Activated CD8-positive, alpha-beta T cell treated with anti-CD3 and anti-CD28 coated beads for 36 hours (primary cell): ENCODE results near the gene PFDN2. TPM values are rescaled to one million over a fixed set of nuclear protein-coding genes. Genes with fewer than 3 reads are reported as not detected.

Experiments used
- ATAC-seq: fragments of 200-7000 bp; cut with Tn5 transposase; one replicate; pipeline ENCODE4 v1.10.0; 2021; ENCODE audit warnings: mild to moderate bottlenecking, moderate library complexity
- CTCF ChIA-PET: fragments of 350-600 bp; sonication (Branson Sonifier 250); formaldehyde crosslinking; loops from one replicate; lab custom pipeline; 2021; ENCODE audit warnings: antibody characterized with exemption; lab: Charles Lee
- POLR2A ChIA-PET: fragments of 350-600 bp; sonication (Branson Sonifier 250); formaldehyde crosslinking; loops from one replicate; lab custom pipeline; 2021; ENCODE audit warnings: antibody characterized with exemption; lab: Charles Lee
- DNase-seq: peaks from one replicate; pipeline ENCODE4 v3.0.0-alpha.2; 2020
- H3K27ac Mint-ChIP-seq: one replicate; pipeline ENCODE4 v1.8.0; 2021; ENCODE audit warnings: mild to moderate bottlenecking, mixed read lengths
- H3K27me3 Mint-ChIP-seq: one replicate; pipeline ENCODE4 v1.8.0; 2021; ENCODE audit warnings: mixed read lengths
- H3K36me3 Mint-ChIP-seq: one replicate; pipeline ENCODE4 v1.8.0; 2021; ENCODE audit warnings: low read depth, mixed read lengths
- H3K4me1 Mint-ChIP-seq: one replicate; pipeline ENCODE4 v1.8.0; 2021; ENCODE audit warnings: low read depth, mixed read lengths
- H3K4me3 Mint-ChIP-seq: one replicate; pipeline ENCODE4 v1.8.0; 2021; ENCODE audit warnings: mild to moderate bottlenecking, moderate library complexity, mixed read lengths
- H3K9me3 Mint-ChIP-seq: one replicate; pipeline ENCODE4 v1.8.0; 2021; ENCODE audit warnings: mixed read lengths
- intact Hi-C: fragments of 100-400 bp; cut with micrococcal nuclease; formaldehyde crosslinking; loops from one replicate; pipeline ENCODE4 v1.10.0; 2022
- total RNA-seq, 2 experiments: library from RNA; stranded (reverse); gene quantifications; one replicate each; pipeline ENCODE4 v1.2.3, GENCODE V29; 2021
- TF ChIP-seq, protein P1 (sequence below): fragments of 200-600 bp; IDR thresholded peaks from one replicate; pipeline ENCODE4 v1.8.0; 2022; ENCODE audit warnings: antibody characterized with exemption, mild to moderate bottlenecking

PFDN2 gene
- total RNA-seq, 2 experiments from 2014 or later = 137 to 144 TPM

DNA sequence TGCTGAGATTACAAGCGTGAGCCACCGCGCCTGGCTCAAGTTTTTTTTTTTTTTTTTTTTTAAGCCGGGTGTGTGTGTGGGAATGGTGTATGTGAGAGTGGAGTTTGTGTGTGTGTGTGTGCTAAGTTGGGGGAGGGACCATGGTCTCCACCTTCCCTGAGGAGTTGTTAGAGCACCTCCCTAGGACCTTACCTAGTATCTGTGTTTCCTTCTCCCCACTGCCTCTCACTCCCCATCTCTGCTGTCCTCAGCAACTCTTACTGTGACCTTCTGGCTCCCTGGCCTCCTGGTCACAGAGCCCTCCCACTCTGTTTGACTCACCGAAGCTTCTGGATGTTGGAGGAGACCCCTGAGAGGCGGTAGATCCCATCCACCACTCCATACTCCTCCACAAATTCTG lies 58.5 kb downstream of the PFDN2 start:
- ATAC-seq (peak; percentile 18), DNase-seq (no peak)
- peak overlapping the region; percentile 80 for H3K27ac Mint-ChIP-seq
- peaks cover 58% of the 10 kb centered on the region for H3K36me3 Mint-ChIP-seq
- intact Hi-C loops = no loop called here
- TF ChIP-seq, protein P1, sequence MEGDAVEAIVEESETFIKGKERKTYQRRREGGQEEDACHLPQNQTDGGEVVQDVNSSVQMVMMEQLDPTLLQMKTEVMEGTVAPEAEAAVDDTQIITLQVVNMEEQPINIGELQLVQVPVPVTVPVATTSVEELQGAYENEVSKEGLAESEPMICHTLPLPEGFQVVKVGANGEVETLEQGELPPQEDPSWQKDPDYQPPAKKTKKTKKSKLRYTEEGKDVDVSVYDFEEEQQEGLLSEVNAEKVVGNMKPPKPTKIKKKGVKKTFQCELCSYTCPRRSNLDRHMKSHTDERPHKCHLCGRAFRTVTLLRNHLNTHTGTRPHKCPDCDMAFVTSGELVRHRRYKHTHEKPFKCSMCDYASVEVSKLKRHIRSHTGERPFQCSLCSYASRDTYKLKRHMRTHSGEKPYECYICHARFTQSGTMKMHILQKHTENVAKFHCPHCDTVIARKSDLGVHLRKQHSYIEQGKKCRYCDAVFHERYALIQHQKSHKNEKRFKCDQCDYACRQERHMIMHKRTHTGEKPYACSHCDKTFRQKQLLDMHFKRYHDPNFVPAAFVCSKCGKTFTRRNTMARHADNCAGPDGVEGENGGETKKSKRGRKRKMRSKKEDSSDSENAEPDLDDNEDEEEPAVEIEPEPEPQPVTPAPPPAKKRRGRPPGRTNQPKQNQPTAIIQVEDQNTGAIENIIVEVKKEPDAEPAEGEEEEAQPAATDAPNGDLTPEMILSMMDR = no peak
- no peaks in the 10 kb centered on the region for H3K27me3 Mint-ChIP-seq
- ChIA-PET CTCF (interaction anchor here (0.7 to 2.9 kb wide), 6 partner anchors 10 to 69 kb away, joined by 3 to 18 read pairs (median 4); partner anchors contain the start of genes ARHGAP30, KLHDC9 and USF1), POLR2A (interaction anchor here (0.6 to 5.8 kb wide), 8 partner anchors 8 to 98 kb away, joined by 3 to 52 read pairs (median 4); partner anchors contain the start of genes ARHGAP30, TSTD1 and USF1)
- H3K4me3 Mint-ChIP-seq = no peak overlapping the region
- peaks cover 52% of the 10 kb centered on the region for H3K4me1 Mint-ChIP-seq
- H3K9me3 Mint-ChIP-seq = no peaks in the 10 kb centered on the region

DNA sequence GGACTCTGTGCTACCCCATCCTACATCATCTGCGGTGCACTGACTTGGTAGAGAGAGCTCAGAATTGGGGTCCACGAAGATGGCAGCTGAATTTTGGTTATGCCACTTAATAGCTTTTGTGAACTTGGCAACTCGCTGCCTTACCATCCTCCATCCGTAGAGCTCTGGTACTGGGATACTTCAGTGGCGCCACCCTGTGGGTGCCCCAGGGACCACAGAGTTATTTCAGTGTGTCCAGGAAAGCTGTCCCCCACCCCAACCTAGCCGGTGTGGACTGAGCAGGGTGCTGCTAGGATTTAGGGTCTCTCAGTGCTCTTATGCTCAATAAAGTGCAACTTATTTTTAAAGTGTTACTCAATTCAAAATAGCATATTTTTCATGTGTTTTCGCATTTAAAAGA lies 63.0 kb downstream of the PFDN2 start:
- POLR2A ChIA-PET = interaction anchor here (1.7 to 2.1 kb wide), 3 partner anchors 8 to 16 kb away, joined by 6 to 9 read pairs (median 7); partner anchors contain the start of genes TSTD1 and USF1
- CTCF ChIA-PET = interaction anchor here (1.0 to 1.9 kb wide), 5 partner anchors 10 to 42 kb away, joined by 3 to 10 read pairs (median 4); no protein-coding TSS in a partner anchor
- Mint-ChIP-seq H3K4me3 (no peak overlapping the region), H3K36me3 (peaks cover 54% of the 10 kb centered on the region), H3K4me1 (peaks cover 25% of the 10 kb centered on the region), H3K27ac (no peak overlapping the region), H3K9me3 (no peaks in the 10 kb centered on the region), H3K27me3 (no peaks in the 10 kb centered on the region)
- TF ChIP-seq, protein P1 = no peak
- DNase-seq (no peak), ATAC-seq (no peak)
- intact Hi-C loops = no loop called here

DNA sequence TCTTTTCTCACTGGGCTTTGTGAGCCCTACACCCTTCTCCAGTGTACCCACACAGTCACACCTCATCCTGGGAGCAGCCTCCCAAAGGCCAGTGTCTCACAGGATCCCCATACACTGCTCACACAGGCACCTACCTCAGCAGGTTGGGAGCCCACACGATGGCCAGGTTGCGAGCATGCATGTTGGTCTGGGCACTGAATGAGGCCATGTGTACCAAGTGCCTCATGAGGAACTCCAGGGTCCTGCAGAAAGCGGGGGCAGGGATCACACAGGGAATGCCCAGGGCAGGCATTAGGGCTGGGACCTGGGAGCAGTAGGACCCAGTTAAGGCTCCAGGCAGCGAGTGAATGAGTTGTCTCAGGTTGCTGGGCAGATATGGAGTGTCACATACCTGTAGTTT lies 63.6 kb downstream of the PFDN2 start:
- CTCF ChIA-PET = interaction anchor here (1.0 to 1.9 kb wide), 5 partner anchors 11 to 43 kb away, joined by 3 to 10 read pairs (median 4); no protein-coding TSS in a partner anchor
- TF ChIP-seq, protein P1 = no peak
- Mint-ChIP-seq H3K36me3 (peaks cover 54% of the 10 kb centered on the region), H3K4me1 (peaks cover 19% of the 10 kb centered on the region), H3K27me3 (no peaks in the 10 kb centered on the region), H3K9me3 (no peaks in the 10 kb centered on the region), H3K27ac (peak overlapping the region; percentile 42), H3K4me3 (no peak overlapping the region)
- no peak for DNase-seq
- no peak for ATAC-seq
- intact Hi-C loops = no loop called here
- POLR2A ChIA-PET = interaction anchor here (1.7 to 2.1 kb wide), 3 partner anchors 8 to 15 kb away, joined by 6 to 9 read pairs (median 7); partner anchors contain the start of genes TSTD1 and USF1

DNA sequence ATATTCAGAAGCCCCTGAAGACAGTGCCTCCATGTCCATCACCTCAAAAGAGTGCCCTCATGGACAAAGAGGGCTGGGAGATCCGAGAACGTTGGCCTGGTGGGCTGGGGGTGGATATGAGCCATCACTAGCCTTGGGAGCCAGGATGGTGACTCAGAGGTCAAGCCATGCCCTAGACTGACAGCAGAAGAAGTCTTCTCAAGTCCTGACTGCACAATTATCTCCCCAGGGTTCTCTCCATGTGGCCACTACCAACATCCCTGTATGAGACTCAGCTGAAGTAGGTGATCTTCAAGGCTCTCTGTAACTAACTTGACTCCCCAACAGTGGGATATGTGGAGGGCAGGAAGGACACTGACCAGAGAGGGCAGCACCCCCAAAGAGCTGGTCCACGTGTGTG lies 64.9 kb downstream of the PFDN2 start:
- no peak overlapping the region for H3K4me3 Mint-ChIP-seq
- peak overlapping the region; percentile 46 for H3K27ac Mint-ChIP-seq
- TF ChIP-seq, protein P1 = no peak
- no peak for DNase-seq
- ChIA-PET POLR2A (no interaction called here), CTCF (no interaction called here)
- H3K27me3 Mint-ChIP-seq = no peaks in the 10 kb centered on the region
- ATAC-seq = no peak
- intact Hi-C loops = no loop called here
- H3K36me3 Mint-ChIP-seq = peaks cover 62% of the 10 kb centered on the region
- H3K9me3 Mint-ChIP-seq = no peaks in the 10 kb centered on the region
- peaks cover 18% of the 10 kb centered on the region for H3K4me1 Mint-ChIP-seq

DNA sequence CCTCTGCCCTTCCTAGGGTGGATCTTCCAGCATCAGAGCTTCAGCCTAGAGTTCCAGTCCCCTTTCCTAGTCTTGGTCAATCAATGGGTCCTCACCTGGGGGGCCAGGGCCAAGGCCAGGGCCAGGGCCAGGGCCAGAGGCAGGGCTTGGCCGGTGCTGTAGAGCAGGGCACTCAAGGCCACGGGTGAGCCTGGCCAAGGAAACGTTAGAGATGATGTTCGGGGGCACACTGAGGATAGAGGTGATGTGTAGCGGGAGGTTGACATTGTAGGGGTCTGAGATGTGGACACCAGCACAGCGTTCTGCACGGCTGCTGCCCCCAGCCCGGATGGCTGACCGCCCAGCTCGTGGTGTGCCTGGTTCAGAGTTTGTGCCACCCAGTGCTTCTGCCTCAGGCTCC lies 66.6 kb downstream of the PFDN2 start:
- Mint-ChIP-seq H3K27ac (no peak overlapping the region), H3K9me3 (no peaks in the 10 kb centered on the region), H3K27me3 (no peaks in the 10 kb centered on the region), H3K4me3 (no peak overlapping the region), H3K36me3 (peaks cover 62% of the 10 kb centered on the region), H3K4me1 (peaks cover 20% of the 10 kb centered on the region)
- TF ChIP-seq, protein P1 = no peak
- ChIA-PET POLR2A (interaction anchor here (0.9 to 1.8 kb wide), 3 partner anchors 9 to 12 kb away, joined by 3 to 7 read pairs (median 4); partner anchors contain the start of gene TSTD1), CTCF (interaction anchor here (0.6 to 1.0 kb wide), 3 partner anchors 9 to 46 kb away, joined by 3 to 7 read pairs (median 3); no protein-coding TSS in a partner anchor)
- ATAC-seq = no peak
- intact Hi-C loops = no loop called here
- DNase-seq = no peak
